K562 (cell line): ENCODE data around the gene PEX6. TPM values are rescaled to one million over a fixed set of nuclear protein-coding genes. Genes with fewer than 3 reads are reported as not detected.
A peak's percentile ranks its signal among the peaks of the same experiment; 100 is the strongest.

Experiments
- CBX3 ChIP-seq, 2 experiments: IDR thresholded peaks; 1 replicate in 1 of 2; 2 replicates in 1 of 2; pipeline ENCODE4 v1.6.1; 2012; ENCODE audit warnings: inconsistent platforms in 2 of 2, low read length in 2 of 2, borderline replicate concordance in 1 of 2, control low read depth in 1 of 2
- CCAR2 ChIP-seq: fragments of 200-400 bp; formaldehyde crosslinking; IDR thresholded peaks from 2 replicates; pipeline ENCODE4 v1.6.1; 2017; ENCODE audit warnings: mild to moderate bottlenecking, low read depth, low read length
- CTCFL ChIP-seq: IDR thresholded peaks from 2 replicates; pipeline ENCODE4 v1.6.1; 2011; ENCODE audit warnings: borderline replicate concordance, low read depth, mild to moderate bottlenecking, moderate library complexity, low read length; ENCODE audit not compliant: insufficient read depth, poor library complexity, severe bottlenecking
- FIP1L1 ChIP-seq: fragments of 200-400 bp; formaldehyde crosslinking; IDR thresholded peaks from 2 replicates; pipeline ENCODE4 v1.6.1; 2018; ENCODE audit warnings: mild to moderate bottlenecking, low read depth, low read length; ENCODE audit not compliant: poor library complexity, severe bottlenecking
- HNRNPK ChIP-seq: fragments of 200-400 bp; formaldehyde crosslinking; IDR thresholded peaks from one replicate; pipeline ENCODE4 v1.6.1; 2018; ENCODE audit warnings: mild to moderate bottlenecking, low read depth, low read length; ENCODE audit not compliant: poor library complexity, severe bottlenecking
- MEF2D ChIP-seq: conservative IDR thresholded peaks from 2 replicates; pipeline ENCODE4 v1.6.1; 2016; ENCODE audit warnings: low read depth, missing genetic modification characterization, missing compliant biosample characterization
- MEIS2 ChIP-seq: fragments of 450-650 bp; IDR thresholded peaks from 2 replicates; pipeline ENCODE4 v1.6.1; 2014; ENCODE audit warnings: mild to moderate bottlenecking; ENCODE audit not compliant: partially characterized antibody
- MTA1 ChIP-seq: fragments of 450-650 bp; IDR thresholded peaks from 2 replicates; pipeline ENCODE4 v1.6.1; 2017; ENCODE audit warnings: borderline replicate concordance
- MTF1 ChIP-seq: fragments of 250-450 bp; sonication (Bioruptor Pico); IDR thresholded peaks from 2 replicates; pipeline ENCODE4 v1.9.0; 2021; ENCODE audit warnings: moderate library complexity, mild to moderate bottlenecking, inconsistent platforms, borderline replicate concordance
- POU5F1 ChIP-seq: fragments of 150-350 bp; IDR thresholded peaks from 2 replicates; pipeline ENCODE4 v1.6.1; 2014; ENCODE audit warnings: borderline replicate concordance, low read length, low read depth, mild to moderate bottlenecking; ENCODE audit not compliant: partially characterized antibody
- RB1 ChIP-seq: fragments of 450-650 bp; IDR thresholded peaks from 2 replicates; pipeline ENCODE4 v1.6.1; 2017; ENCODE audit warnings: low read depth, mild to moderate bottlenecking
- RFX1 ChIP-seq: fragments of 450-650 bp; IDR thresholded peaks from 2 replicates; pipeline ENCODE4 v1.6.1; 2016; ENCODE audit warnings: mild to moderate bottlenecking, moderate library complexity
- TEAD1 ChIP-seq, 2 experiments: fragments of 450-650 bp in 1 of 2; sonication (generic) in 1 of 2; formaldehyde crosslinking; IDR thresholded peaks; 2 replicates each; pipeline versions ENCODE4 v1.4.0 to v1.8.0; 2020 to 2022; ENCODE audit warnings: mild to moderate bottlenecking in 2 of 2, missing genetic modification reagents in 1 of 2
- VEZF1 ChIP-seq: fragments of 200-800 bp; sonication (Bioruptor generic); IDR thresholded peaks from 2 replicates; pipeline ENCODE4 v1.6.1; 2017; ENCODE audit warnings: missing genetic modification characterization, missing compliant biosample characterization
- XRCC4 ChIP-seq: IDR thresholded peaks from one replicate; pipeline ENCODE4 v1.6.1; 2011; ENCODE audit not compliant: insufficient read depth, insufficient read length; ENCODE audit errors: extremely low read depth
- ZNF184 ChIP-seq: sonication (generic); formaldehyde crosslinking; IDR thresholded peaks from 2 replicates; pipeline ENCODE4 v1.5.0; 2020; ENCODE audit warnings: missing genetic modification reagents
- ZNF217 ChIP-seq: sonication (generic); formaldehyde crosslinking; IDR thresholded peaks from 2 replicates; pipeline ENCODE4 v1.8.0; 2022; ENCODE audit warnings: mild to moderate bottlenecking, missing genetic modification reagents
- ZNF232 ChIP-seq: sonication (generic); formaldehyde crosslinking; IDR thresholded peaks from 2 replicates; pipeline ENCODE4 v1.8.0; 2022; ENCODE audit warnings: mild to moderate bottlenecking, missing genetic modification reagents
- ZNF668 ChIP-seq: fragments of 250-450 bp; sonication (Bioruptor Pico); IDR thresholded peaks from 2 replicates; pipeline ENCODE4 v1.8.0; 2022; ENCODE audit warnings: mild to moderate bottlenecking, inconsistent platforms
- polyA plus RNA-seq, 8 experiments: library from polyadenylated mRNA; depleted of rRNA in 4 of 8; stranded (reverse) in 5 of 8; unstranded in 3 of 8; fragments of >200 nt; fragmentation: Nextera tagmentation in 2 of 8; fragmentation: Illumina TruSeq in 1 of 8; extraction: Ambion mirVana in 2 of 8; extraction: Trizol in 1 of 8; gene quantifications; 2 replicates each; pipeline versions ENCODE4 v1.2.1 to v1.2.3, GENCODE V29; 2011 to 2014; ENCODE audit warnings: inconsistent platforms in 1 of 8, missing spikeins in 1 of 8
- total RNA-seq, 7 experiments: library from RNA; depleted of rRNA in 6 of 7; stranded (reverse); fragments of >200 nt in 6 of 7; fragmentation: Illumina TruSeq in 2 of 7; extraction: Trizol in 2 of 7; gene quantifications; 2 replicates each; pipeline versions ENCODE4 v1.2.1 to v1.2.3, GENCODE V29; 2011 to 2021; ENCODE audit warnings: low replicate concordance in 1 of 7
- TF ChIP-seq, protein P1 (sequence below): fragments of 450-650 bp; IDR thresholded peaks from 2 replicates; pipeline ENCODE4 v1.6.1; 2014; ENCODE audit warnings: low read depth, mild to moderate bottlenecking, moderate library complexity, borderline replicate concordance
- TF ChIP-seq, protein P2 (sequence below): fragments of 450-650 bp; formaldehyde crosslinking; IDR thresholded peaks from 2 replicates; pipeline ENCODE4 v1.4.0; 2020; ENCODE audit warnings: mild to moderate bottlenecking, moderate library complexity

The PEX6 gene
- total and polyA plus RNA-seq, 9 of the 15 experiments (the other 6 are each of a cell fraction or from before 2014, with no cell fraction given) = 0.17 to 20.8 (median 6.9) TPM

- TF ChIP-seq MTF1 (CRISPR knock-in tag) (no peak), POU5F1 (no peak), RB1 (peak; percentile 64; the same call in 1 of the 2 replicates), VEZF1 (CRISPR knock-in tag) (peak; percentile 53), MEF2D (tag) (no peak), RFX1 (no peak), FIP1L1 (no peak), ZNF217 (CRISPR knock-in tag) (no peak), CTCFL (no peak), MTA1 (0 out of 2 replicates have a peak, but pooled peaks have one; percentile 4), ZNF232 (no peak), CCAR2 (no peak), ZNF184 (CRISPR knock-in tag) (no peak), TEAD1 (CRISPR knock-in tag; IDR thresholded peaks at IDR 0.05) (no peak), HNRNPK (no peak), MEIS2 (peak; percentile 62), ZNF668 (CRISPR knock-in tag) (no peak), CBX3 (IDR thresholded peaks at IDR 0.05; ENCODE audit: borderline replicate concordance in 1 of 2, low read length in 2 of 2) (no peak), XRCC4 (no peak)
- TF ChIP-seq, protein P1, sequence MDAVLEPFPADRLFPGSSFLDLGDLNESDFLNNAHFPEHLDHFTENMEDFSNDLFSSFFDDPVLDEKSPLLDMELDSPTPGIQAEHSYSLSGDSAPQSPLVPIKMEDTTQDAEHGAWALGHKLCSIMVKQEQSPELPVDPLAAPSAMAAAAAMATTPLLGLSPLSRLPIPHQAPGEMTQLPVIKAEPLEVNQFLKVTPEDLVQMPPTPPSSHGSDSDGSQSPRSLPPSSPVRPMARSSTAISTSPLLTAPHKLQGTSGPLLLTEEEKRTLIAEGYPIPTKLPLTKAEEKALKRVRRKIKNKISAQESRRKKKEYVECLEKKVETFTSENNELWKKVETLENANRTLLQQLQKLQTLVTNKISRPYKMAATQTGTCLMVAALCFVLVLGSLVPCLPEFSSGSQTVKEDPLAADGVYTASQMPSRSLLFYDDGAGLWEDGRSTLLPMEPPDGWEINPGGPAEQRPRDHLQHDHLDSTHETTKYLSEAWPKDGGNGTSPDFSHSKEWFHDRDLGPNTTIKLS = peak; percentile 86; the same call in 1 of the 2 replicates
- TF ChIP-seq, protein P2, sequence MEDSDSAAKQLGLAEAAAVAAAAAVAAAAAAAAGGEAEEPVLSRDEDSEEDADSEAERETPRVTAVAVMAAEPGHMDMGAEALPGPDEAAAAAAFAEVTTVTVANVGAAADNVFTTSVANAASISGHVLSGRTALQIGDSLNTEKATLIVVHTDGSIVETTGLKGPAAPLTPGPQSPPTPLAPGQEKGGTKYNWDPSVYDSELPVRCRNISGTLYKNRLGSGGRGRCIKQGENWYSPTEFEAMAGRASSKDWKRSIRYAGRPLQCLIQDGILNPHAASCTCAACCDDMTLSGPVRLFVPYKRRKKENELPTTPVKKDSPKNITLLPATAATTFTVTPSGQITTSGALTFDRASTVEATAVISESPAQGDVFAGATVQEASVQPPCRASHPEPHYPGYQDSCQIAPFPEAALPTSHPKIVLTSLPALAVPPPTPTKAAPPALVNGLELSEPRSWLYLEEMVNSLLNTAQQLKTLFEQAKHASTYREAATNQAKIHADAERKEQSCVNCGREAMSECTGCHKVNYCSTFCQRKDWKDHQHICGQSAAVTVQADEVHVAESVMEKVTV (CRISPR knock-in tag) = 0 out of 2 replicates have a peak, but pooled peaks have one; percentile 9
These were observed 42.5 kb upstream of the PEX6 start, which contains the start of gene RRP36 (continued) for GRCh38 chr6:43021270-43022047.
